HG03442 (cell line): ENCODE data around the gene ZNF343.
A peak's percentile ranks its signal among the peaks of the same experiment; 100 is the strongest.
"Not testable (repeated sequence)": the region's sequence is repeated elsewhere in the genome, so short reads cannot be mapped to it uniquely, and the experiment has no call there.

Source experiments
- ATAC-seq: cut with Tn5 transposase; IDR thresholded peaks from one replicate; pipeline ENCODE4 v1.9.1; 2021; ENCODE audit warnings: mild to moderate bottlenecking, moderate library complexity; ENCODE audit not compliant: unreplicated experiment

The ZNF343 gene

GRCh38 chr20:2508631-2509467 lies at the start of gene ZNF343:
Gene ZNF343 (minus strand): TSS chr20:2508915. CDS start chr20:2493895, 15,020 bp downstream.
- peak; percentile 89 for ATAC-seq

DNA sequence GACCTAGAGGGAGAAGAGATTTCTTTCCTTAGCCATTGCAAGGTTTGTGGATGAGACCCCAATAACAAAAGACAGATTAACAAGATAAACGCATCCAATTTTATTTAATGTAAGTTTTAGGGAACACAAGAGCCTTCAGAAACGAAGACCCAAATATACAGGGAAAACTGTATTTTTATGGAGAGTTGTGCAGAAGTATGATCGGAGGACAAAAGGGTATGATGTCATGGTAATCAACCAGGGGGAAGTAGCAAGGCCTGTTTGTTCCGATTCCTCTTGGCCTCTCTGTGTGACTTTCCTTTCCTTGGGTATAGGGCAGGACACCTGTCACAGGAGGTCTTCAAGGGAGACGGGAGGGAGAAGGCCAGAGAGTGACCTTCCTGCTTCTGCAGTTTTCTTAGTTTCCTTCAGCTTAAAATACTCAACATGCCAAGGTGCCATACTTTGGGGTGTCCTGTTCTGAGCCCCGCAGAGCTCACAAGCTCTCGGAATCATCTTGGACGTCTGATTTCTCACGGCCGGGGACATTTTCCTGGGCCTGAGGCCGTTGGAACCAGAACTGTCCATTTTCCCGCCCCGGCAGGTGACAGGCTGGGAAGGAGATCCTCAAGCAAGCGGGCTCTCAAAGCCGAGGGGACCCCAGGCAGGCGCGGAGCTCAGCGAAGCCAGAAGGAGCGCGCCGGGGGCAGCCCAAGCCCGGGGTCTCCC lies 49.3 kb upstream of the ZNF343 start:
- ATAC-seq, result no peak

- no peak for ATAC-seq
Measured at GRCh38 chr20:2545594-2545993, 36.9 kb upstream of the ZNF343 start.

DNA sequence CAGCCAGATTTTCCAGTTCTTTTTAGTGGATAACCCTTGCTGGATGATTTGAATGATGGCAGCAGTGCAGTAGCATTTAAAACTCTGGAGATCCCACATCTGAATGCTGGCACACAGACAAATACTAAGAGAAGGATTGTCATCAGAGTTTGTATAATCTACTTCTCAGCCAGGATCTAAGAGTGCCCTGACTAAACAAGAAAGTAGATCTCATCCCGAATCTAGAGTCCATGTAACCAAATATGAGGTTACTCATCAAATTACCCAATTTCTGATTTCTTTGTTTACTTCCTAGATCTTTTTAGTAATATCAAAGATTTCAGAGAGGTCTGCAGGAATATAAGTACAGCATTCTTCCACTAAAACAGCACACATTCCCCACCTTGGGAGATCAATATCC lies 35.5 kb upstream of the ZNF343 start:
- no peak for ATAC-seq

- no peak for ATAC-seq
Measured at GRCh38 chr20:2542361-2542760, 33.6 kb upstream of the ZNF343 start.

DNA sequence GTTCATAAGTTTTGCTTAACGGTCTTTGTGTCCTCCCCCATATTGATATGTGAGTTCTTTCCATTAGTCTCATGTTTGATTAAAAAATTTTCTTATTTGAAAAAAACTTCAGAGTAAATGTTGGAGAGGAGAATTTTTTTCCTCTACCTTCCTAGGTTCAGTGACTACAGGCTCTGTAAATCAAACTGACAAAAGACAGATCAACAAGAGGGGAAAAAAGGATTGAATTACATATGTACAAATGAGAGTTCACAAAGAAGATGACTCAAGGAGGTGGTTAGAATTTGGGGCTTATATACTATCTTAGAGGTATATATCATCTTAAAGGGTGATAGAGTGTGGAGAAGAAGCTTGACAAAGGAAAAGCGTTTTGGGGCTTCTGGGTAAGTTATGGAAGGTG lies 33.2 kb upstream of the ZNF343 start:
- no peak for ATAC-seq

- no peak for ATAC-seq
Measured at GRCh38 chr20:2538931-2539720, 30.4 kb upstream of the ZNF343 start.

- no peak for ATAC-seq
Measured at GRCh38 chr20:2538356-2538755, 29.6 kb upstream of the ZNF343 start.

GRCh38 chr20:2537101-2537500 lies 28.4 kb upstream of the ZNF343 start:
- no peak for ATAC-seq

- ATAC-seq, result no peak
Measured at GRCh38 chr20:2536560-2536986, 27.9 kb upstream of the ZNF343 start, which contains the start of gene TMC2. Gene TMC2 (plus strand): TSS chr20:2536573. CDS start chr20:2536622, 49 bp downstream.

- no peak for ATAC-seq
Measured at GRCh38 chr20:2535711-2536559, 27.2 kb upstream of the ZNF343 start.

- ATAC-seq, result no peak
Measured at GRCh38 chr20:2533118-2533517, 24.4 kb upstream of the ZNF343 start.

- ATAC-seq, result no peak
Measured at GRCh38 chr20:2528671-2529271, 20.1 kb upstream of the ZNF343 start.

DNA sequence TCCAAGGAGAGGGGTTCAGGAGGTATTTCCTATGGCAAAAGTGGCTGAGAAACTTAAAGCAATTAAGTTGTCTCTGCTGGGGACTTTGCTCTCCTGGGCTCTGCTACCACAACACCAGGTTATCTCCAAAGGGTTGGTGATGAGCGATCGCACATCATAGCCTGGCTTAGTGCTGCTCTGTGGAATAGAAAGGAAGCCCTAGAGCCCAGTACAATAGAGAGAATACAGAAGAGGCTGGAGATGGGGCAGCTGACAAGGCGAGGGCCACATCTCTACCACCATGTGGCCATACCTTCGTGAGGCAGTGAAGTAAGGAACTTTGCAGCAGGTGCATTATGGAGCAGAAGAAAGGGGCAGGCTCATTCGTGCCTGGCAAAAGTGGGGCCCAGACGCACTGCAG lies 19.0 kb upstream of the ZNF343 start:
- no peak for ATAC-seq

GRCh38 chr20:2526218-2526583 lies 17.5 kb upstream of the ZNF343 start:
- not testable (repeated sequence) for ATAC-seq

- ATAC-seq, result peak; percentile 33
Measured at GRCh38 chr20:2524709-2525506, 16.2 kb upstream of the ZNF343 start.

- ATAC-seq, result peak; percentile 76
Measured at GRCh38 chr20:2523919-2524708, 15.4 kb upstream of the ZNF343 start.

DNA sequence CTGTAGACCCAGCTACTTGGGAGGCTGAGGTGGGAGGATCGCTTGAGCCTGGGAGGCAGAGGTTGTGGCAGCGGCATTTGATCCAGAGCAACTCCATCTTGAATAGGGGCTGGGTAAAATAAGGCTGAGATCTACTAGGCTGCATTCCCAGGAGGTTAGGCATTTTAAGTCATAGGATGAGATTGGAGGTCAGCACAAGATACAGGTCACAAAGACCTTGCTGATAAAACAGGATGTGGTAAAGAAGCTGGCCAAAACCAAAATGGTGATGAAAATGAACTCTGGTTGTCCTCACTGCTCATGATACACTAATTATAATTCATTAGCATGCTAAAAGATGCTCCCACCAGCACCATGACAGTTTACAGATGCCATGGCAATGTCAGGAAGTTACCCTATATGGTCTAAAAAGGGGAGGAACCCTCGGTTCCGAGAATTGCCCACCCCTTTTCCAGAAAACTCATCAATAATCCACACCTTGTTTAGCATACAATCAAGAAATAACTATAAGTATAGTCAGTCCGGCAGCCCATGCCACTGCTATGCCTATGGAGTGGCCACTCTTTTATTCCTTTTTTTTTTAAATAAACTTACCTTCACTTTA lies 14.2 kb upstream of the ZNF343 start:
- not testable (repeated sequence) for ATAC-seq
